Esophagus muscularis mucosa (tissue), 3 donors: ENCODE measurements around the gene TARBP2.
"Not testable (repeated sequence)": the region's sequence is repeated elsewhere in the genome, so short reads cannot be mapped to it uniquely, and the experiment has no call there.

Experiments
- CTCF ChIP-seq, 3 experiments: fragments of 200-600 bp in 2 of 3; fragments of 450-650 bp in 1 of 3; sonication (generic) in 2 of 3; IDR thresholded peaks; one replicate each; pipeline ENCODE4 v1.5.1; 2017 to 2019; ENCODE audit warnings: antibody characterized with exemption in 3 of 3, mild to moderate bottlenecking in 2 of 3, moderate library complexity in 1 of 3
- POLR2AphosphoS5 ChIP-seq, 2 donors: sonication (generic); formaldehyde crosslinking; IDR thresholded peaks; one replicate each; pipeline ENCODE4 v1.6.1; 2017; ENCODE audit warnings: antibody characterized with exemption in 2 of 2

GRCh38 chr12:53548354-53548753, 47.3 kb downstream of the TARBP2 start:
- not testable (repeated sequence) for TF ChIP-seq CTCF, POLR2AphosphoS5 (IDR thresholded peaks at IDR 0.05)
